OCI-M2 (cell line): ENCODE data around the gene RAC2.

ENCODE experiments used
- DNase-seq: peaks from one replicate; lab custom pipeline; 2025; ENCODE audit not compliant: unreplicated experiment; lab: John Stamatoyannopoulos, UW

Gene RAC2

GRCh38 chr22:37192204-37192603 lies 51.9 kb downstream of the RAC2 start:
- DNase-seq = no peak

- no peak for DNase-seq
These were observed 53.7 kb downstream of the RAC2 start for GRCh38 chr22:37190262-37190780.

DNA sequence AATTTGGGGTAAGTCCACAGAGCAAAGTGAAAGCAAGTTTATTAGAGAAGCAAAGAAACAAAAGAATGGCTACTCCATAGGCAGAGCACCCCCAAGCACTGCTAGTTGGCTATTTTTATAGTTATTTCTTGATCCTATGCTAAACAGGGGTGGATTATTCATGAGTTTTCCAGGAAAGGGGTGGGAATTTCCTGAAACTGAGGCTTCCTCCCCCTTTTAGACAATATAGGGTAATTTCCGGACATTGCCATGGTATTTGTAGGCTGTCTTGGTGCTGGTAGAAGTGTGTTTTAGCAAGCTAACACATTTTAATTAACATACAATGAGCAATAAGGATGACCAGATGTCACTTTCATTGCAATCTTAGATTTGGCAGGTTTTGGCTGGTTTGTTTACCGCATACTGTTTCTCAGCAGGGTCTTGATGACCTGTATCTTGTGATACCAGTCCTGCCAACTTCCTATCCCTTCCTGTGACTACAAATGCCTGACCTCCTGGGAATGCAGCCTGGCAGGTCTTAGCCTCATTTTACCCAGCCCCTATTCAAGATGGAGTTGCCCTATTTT lies 55.1 kb downstream of the RAC2 start:
- DNase-seq = no peak

DNA sequence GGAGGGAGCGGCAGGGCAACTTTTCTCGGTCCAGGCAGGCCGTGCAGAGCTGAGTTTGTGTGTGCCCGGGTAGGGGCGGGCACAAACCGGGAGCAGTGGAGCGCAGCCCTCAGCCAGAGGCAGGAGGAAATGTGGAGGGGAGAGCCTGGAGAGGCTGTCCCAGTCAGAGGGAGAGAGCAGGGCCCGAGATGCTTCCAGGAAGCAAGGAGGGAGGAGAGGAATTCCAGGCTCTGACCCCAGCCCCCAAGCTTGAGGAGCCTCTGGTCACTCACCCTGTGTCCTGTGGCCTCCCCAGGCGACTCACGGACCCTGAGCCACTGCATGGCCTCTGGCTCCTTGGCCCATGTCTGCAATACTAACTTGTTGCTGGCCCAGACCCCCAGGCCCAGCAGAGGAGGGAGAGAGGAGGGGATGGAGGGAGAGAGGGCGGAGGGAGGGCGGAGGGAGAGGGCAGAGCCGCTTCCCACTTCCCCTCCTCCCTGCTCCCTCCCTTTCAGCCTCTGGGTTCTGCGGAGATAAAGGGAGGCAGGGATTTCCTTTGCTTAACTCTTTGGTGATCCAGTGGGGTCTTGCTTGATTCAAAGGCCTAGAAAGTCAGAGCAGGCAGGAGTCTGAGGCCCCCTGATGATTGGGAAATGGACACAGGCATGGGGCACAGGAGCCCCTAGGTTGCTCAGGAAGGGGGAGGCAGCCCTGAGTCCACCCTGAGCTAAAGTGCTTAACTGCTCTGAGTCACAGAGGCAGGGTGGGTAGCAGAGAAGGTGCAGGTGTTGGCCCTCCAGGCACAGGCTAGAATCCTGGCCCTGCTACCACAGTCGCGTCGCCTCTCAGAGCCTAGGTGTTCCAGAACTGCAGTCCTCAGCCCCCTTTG lies 55.9 kb downstream of the RAC2 start, which contains the start of gene C1QTNF6:
Gene C1QTNF6, minus strand, starts transcription at position 357 of the 871 bp plus-strand sequence. Its CDS starts 34 bp downstream, at position 323.
- DNase-seq = no peak

DNA sequence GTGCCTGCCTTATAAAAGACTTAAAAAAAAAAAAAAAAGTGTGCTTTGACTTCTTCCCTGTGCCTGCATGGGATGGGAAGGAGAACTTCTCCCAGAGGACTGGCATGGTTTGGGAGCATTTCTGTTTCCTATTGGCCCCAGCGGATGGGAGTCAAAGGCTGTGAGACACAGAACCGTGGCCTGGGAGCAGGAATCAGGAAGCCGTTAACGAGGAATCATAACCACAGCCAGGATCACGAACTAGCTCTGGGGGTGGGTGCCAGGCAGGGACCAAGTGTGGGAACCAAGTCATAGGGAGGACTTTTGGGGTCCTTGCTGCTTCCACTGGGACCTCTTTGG lies 56.5 kb downstream of the RAC2 start:
- DNase-seq = no peak

DNA sequence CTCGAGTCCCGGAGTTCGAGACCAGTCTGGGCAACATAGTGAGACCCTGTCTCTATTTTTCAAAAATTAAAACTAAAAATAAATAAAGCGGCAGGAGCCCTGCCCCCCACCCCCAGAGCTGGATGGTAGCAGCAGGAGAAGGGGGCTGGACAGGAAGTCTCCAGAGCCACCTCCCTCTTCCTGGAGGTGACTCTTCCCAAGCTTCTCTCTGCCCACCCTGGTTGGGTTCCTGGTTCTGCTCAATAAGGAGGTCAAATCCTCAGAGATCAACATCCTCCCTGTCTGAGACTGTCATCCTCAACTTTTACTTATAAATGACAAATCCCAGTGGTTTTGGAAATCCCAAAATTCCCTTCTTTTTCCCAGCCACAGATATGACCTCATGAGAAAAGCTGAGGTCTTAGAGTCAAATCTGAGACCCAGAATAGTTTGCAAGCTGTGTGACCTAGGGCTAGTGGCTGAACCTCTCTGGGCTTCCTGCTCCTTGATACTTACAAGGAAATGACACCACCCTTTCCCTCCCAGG lies 57.0 kb downstream of the RAC2 start:
- DNase-seq = no peak

DNA sequence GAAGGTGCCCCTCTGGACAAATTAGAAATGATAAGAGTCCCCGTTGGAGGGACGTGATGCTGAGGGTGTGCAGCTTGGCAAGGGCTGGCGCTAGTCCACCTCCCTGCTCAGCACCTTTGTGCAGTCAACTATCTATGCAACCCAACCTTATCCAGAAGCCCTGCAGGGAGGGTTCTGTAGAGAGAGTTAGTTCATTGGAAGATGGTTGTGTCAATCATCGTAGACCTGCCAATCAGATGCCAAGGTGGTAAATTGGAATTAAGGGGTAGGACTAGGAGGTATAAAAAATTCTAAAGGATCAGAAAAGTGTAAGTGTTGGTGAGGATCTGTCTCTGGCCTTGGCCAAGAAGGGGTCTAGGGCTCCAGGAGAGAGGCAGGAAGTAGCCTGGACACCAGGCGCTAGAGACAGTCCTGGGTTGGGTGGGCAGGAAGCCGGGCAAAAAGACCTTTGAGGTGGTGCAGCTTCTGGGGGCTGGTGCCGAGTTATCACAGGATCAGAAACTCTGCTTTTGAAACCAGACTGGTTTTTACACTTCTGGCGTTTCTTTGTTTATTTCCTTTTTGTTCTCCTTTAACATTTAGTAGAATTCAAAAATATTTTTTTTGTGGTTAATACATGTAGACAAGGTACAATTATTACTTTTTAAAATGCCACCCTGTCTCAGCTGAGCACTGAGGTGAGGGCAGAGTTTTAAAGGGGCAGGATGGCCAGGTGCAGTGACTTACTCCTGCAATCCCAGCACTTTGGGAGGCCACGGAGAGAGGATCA lies 57.7 kb downstream of the RAC2 start:
- no peak for DNase-seq

DNA sequence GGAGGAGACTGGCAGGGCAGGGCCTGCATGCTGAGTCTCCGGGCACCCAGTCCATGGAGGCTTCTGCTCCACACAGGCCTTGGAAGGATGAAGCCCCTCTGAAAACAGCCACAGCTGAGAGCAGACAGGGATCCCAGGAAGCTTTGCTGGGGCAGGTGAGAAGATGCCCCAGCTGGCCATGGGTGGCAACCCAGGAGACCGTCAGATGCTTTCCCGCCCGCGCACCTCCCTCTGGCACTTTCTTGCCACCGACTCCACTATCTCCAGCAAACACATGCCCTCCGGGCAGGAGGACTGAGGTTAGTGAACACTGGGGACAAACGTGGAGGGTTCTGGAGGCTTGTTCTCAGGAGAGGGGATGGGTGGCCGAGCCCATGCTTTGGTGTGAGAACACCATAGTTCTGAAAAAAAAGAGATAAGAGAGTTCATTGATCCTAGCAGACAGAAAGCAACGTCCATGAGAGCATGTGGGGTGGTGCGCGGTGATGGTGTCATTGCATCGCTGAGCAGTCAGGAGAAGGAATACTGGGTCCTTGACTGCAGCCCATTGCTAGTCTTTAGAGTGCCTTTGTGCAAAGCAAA lies 58.3 kb downstream of the RAC2 start:
- DNase-seq = no peak

- no peak for DNase-seq
These were observed 59.1 kb downstream of the RAC2 start for GRCh38 chr22:37184816-37185541.

GRCh38 chr22:37184380-37184755 lies 59.7 kb downstream of the RAC2 start:
- no peak for DNase-seq

DNA sequence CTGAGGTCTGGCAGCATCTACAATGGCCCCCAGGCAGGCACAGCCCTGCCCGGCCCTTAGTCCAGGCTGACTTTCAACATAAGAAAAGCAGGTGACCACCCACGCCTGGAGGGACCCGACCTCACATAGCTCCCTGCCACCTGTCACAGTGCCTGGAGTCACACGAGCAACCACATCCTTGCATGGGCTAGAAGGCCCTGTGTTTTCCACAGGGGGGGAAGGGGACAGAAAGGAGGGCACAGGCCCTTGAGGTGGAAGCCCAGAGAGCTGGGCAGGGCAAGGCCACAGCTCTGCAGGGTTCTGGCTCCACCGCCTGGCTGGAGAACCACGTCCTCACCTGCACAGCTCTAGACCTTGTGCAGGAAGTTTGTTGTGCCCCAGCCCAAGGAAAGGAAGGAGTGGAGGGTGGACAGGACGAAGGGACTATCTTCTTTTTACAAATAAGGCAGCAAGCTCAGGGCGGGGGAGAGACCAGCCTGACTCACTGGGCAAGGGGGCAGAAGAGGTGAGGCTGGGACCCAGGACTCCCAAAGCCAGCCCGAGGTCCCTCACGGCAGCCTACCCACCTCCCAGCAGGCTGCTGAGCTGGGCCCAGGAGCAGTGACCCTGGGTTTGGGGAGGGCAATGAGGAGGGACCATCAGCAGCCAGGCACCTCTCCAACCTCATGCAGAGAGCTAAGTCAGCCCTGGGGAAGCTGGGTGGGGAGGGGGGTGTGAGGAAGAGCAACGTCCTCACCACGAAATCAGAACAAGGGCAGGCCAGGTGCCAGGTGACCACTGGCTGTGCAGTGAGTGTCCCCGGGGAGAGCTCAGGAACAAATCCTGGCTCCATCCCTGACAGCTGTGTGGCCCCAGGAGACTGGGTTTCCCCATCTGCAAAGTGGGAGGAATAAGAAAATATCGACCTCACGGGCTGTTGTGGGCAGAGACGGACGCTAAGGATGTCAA lies 60.4 kb downstream of the RAC2 start:
- no peak for DNase-seq

GRCh38 chr22:37182949-37183245 lies 61.2 kb downstream of the RAC2 start:
- DNase-seq = no peak

- DNase-seq = no peak
These were observed 61.7 kb downstream of the RAC2 start for GRCh38 chr22:37182101-37182948.

GRCh38 chr22:37181681-37182080 lies 62.4 kb downstream of the RAC2 start:
- DNase-seq = no peak

DNA sequence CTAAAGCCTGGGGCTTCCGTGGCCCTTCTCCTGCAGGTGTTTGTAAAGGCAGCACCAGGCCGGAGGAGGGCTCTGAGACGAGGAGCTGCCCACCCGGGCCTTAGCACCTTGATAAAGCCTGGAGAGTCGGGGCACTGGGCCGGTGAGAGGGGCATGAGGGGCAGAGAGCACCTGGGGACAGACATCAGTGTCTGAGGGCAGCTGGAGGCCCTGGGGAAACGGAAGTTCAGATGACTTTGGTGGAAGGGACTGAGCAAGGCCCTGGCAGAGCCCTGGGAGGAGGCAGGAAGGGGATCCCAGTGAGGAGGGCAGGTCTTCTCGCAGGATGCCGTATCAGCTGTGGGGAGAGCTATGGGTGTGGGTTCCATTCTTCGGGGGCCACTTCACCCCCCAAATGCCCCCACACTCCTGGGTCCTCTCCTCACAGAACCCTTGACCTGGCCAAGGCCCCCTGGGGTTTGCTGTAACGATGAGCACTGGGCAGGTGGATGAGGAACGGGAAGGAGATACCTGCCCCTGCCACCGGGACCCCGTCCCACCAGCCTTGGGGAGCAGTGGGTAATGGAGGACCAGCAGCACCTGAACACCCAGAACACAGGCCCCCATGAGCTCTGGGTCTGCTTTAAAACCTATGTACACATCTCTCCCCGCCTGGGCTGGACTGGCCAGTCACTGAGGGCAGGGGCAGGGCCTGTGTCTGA lies 63.4 kb downstream of the RAC2 start:
- DNase-seq = no peak

- DNase-seq = no peak
These were observed 64.2 kb downstream of the RAC2 start for GRCh38 chr22:37179622-37180420.

DNA sequence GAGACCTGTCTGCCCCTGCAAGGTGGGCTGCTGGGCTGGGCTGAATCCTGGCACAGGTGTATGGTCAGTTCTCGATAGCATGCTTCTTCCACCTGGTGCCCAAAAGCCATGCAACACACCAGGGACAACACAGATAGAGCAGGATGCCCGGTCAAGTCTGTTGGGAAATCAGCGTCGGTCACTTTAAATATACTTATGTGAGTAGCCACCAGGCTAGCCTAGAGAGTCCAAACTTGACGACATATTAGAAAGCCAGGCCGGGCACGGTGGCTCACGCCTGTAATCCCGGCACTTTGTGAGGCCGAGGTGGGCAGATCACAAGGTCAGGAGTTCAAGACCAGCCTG lies 65.0 kb downstream of the RAC2 start:
- DNase-seq = no peak
